CD14-positive monocyte (primary cell): ENCODE measurements around the gene NCOA5. TPM values are rescaled to one million over a fixed set of nuclear protein-coding genes. Genes with fewer than 3 reads are reported as not detected.
A peak's percentile ranks its signal among the peaks of the same experiment; 100 is the strongest.

Source experiments
- DNase-seq, 3 donors: peaks; one replicate each; pipeline ENCODE4 v3.0.0-alpha.2; 2011 to 2022
- H2AFZ ChIP-seq: 2 replicates; pipeline ENCODE4 v1.6.0; 2012; ENCODE audit warnings: mild to moderate bottlenecking, low read depth, low read length, inconsistent platforms; ENCODE audit not compliant: insufficient read depth, poor library complexity, severe bottlenecking
- H3K27ac ChIP-seq, 2 donors: 1 replicate in 1 of 2; 2 replicates in 1 of 2; pipeline ENCODE4 v1.5.1; 2012 to 2013; ENCODE audit warnings: low read length in 2 of 2, control low read depth in 1 of 2, inconsistent platforms in 1 of 2, low read depth in 1 of 2, mild to moderate bottlenecking in 1 of 2
- H3K27me3 ChIP-seq, 2 donors: one replicate each; pipeline versions ENCODE4 v1.6.0 to v1.6.1; 2011 to 2013; ENCODE audit warnings: low read length in 2 of 2; ENCODE audit not compliant: control insufficient read depth in 2 of 2, insufficient read depth in 2 of 2
- H3K36me3 ChIP-seq, 2 donors: replicated peaks in 1 of 2; 1 replicate in 1 of 2; 2 replicates in 1 of 2; pipeline versions ENCODE4 v1.5.1 to v1.6.1; 2012 to 2013; ENCODE audit warnings: low read length in 2 of 2, control low read depth in 1 of 2, inconsistent platforms in 1 of 2, mild to moderate bottlenecking in 1 of 2; ENCODE audit not compliant: insufficient read depth in 2 of 2, control insufficient read depth in 1 of 2
- H3K4me1 ChIP-seq, 2 donors: 1 replicate in 1 of 2; 2 replicates in 1 of 2; pipeline versions ENCODE4 v1.5.1 to v1.6.1; 2012 to 2013; ENCODE audit warnings: low read length in 2 of 2, control low read depth in 1 of 2, inconsistent platforms in 1 of 2, mild to moderate bottlenecking in 1 of 2, moderate library complexity in 1 of 2; ENCODE audit not compliant: insufficient read depth in 2 of 2, control insufficient read depth in 1 of 2
- H3K4me2 ChIP-seq: replicated peaks from 2 replicates; pipeline ENCODE3; 2012; ENCODE audit warnings: low read length, moderate library complexity, mild to moderate bottlenecking; ENCODE audit not compliant: poor library complexity, severe bottlenecking; ENCODE audit errors: extremely low read depth
- H3K4me3 ChIP-seq, 3 experiments: fragments of 200-600 bp in 1 of 3; sonication (generic) in 1 of 3; replicated peaks in 1 of 3; 1 replicate in 2 of 3; 2 replicates in 1 of 3; pipeline ENCODE4 v1.5.1; 2011 to 2013; ENCODE audit warnings: low read length in 3 of 3, mild to moderate bottlenecking in 3 of 3, control low read depth in 2 of 3, low read depth in 2 of 3, inconsistent platforms in 1 of 3, moderate library complexity in 1 of 3
- H3K79me2 ChIP-seq: 2 replicates; pipeline ENCODE4 v1.6.0; 2012; ENCODE audit warnings: mild to moderate bottlenecking, control low read depth, inconsistent platforms, low read length, moderate library complexity; ENCODE audit not compliant: insufficient read depth
- H3K9ac ChIP-seq: 2 replicates; pipeline ENCODE4 v1.6.0; 2017; ENCODE audit warnings: low read length, mild to moderate bottlenecking; ENCODE audit not compliant: insufficient read depth, poor library complexity, severe bottlenecking
- H3K9me3 ChIP-seq, 2 donors: replicated peaks in 1 of 2; 1 replicate in 1 of 2; 2 replicates in 1 of 2; pipeline versions ENCODE4 v1.5.1 to v1.6.1; 2012 to 2013; ENCODE audit warnings: low read length in 2 of 2, control low read depth in 1 of 2; ENCODE audit not compliant: control insufficient read depth in 1 of 2, insufficient read depth in 1 of 2
- H4K20me1 ChIP-seq: 2 replicates; pipeline ENCODE4 v1.6.0; 2012; ENCODE audit warnings: mild to moderate bottlenecking, low read length, control low read depth, moderate library complexity; ENCODE audit not compliant: insufficient read depth
- H3K27ac Mint-ChIP-seq, 7 donors: one replicate each; pipeline ENCODE4 v1.8.0; 2020; ENCODE audit warnings: mild to moderate bottlenecking in 7 of 7, mixed read lengths in 7 of 7, moderate library complexity in 6 of 7, inconsistent platforms in 2 of 7
- H3K27me3 Mint-ChIP-seq, 3 donors: one replicate each; pipeline ENCODE4 v1.8.0; 2021 to 2022; ENCODE audit warnings: low read depth in 3 of 3, mild to moderate bottlenecking in 3 of 3, mixed read lengths in 3 of 3, moderate library complexity in 3 of 3, inconsistent platforms in 1 of 3
- H3K36me3 Mint-ChIP-seq, 2 donors: one replicate each; pipeline ENCODE4 v1.8.0; 2020; ENCODE audit warnings: mixed read lengths in 2 of 2, inconsistent platforms in 1 of 2, mild to moderate bottlenecking in 1 of 2
- H3K4me1 Mint-ChIP-seq: one replicate; pipeline ENCODE4 v1.8.0; 2020; ENCODE audit warnings: mild to moderate bottlenecking, mixed read lengths
- H3K4me3 Mint-ChIP-seq, 2 donors: one replicate each; pipeline ENCODE4 v1.8.0; 2020; ENCODE audit warnings: mild to moderate bottlenecking in 2 of 2, mixed read lengths in 2 of 2, moderate library complexity in 1 of 2
- H3K9me3 Mint-ChIP-seq, 7 donors: one replicate each; pipeline ENCODE4 v1.8.0; 2020 to 2022; ENCODE audit warnings: mixed read lengths in 7 of 7, mild to moderate bottlenecking in 6 of 7, moderate library complexity in 6 of 7, inconsistent platforms in 2 of 7
- CTCF ChIP-seq: fragments of 200-600 bp; IDR thresholded peaks from one replicate; pipeline ENCODE4 v1.8.0; 2022; ENCODE audit warnings: antibody characterized with exemption, mild to moderate bottlenecking
- WGBS: methylation state at CpG from one replicate; pipeline ENCODE4 v1.1.5; 2013; ENCODE audit warnings: missing lambda C conversion rate; ENCODE audit not compliant: insufficient coverage; 5-methylcytosine and 5-hydroxymethylcytosine counted together
- intact Hi-C, 2 donors: fragments of 100-400 bp; cut with micrococcal nuclease; formaldehyde crosslinking; loops; one replicate each; pipeline versions ENCODE4 v1.15.0 to v1.15.1; 2023
- polyA plus RNA-seq, 3 donors: library from polyadenylated mRNA; depleted of rRNA in 1 of 3; unstranded in 2 of 3; stranded (reverse) in 1 of 3; fragments of 300-500 nt in 2 of 3; fragments of >200 nt in 1 of 3; fragmentation: Illumina TruSeq in 2 of 3; gene quantifications; 1 replicate in 2 of 3; 2 replicates in 1 of 3; pipeline ENCODE4 v1.2.3, GENCODE V29; 2012 to 2021

NCOA5 gene
- polyA plus RNA-seq, 3 donors, result 4.5 to 10.2 (median 6.0) TPM

- no peak overlapping the region for H2AFZ ChIP-seq
- Mint-ChIP-seq H3K27me3 (no peaks in the 10 kb centered on the region), H3K36me3 (peaks cover 47 to 52% of the 10 kb centered on the region in 2 donors), H3K4me3 (no peak overlapping the region), H3K27ac (no peak overlapping the region), H3K4me1 (peaks cover 24% of the 10 kb centered on the region), H3K9me3 (no peaks in the 10 kb centered on the region)
- no peak overlapping the region for H3K9ac ChIP-seq
- H3K27me3 ChIP-seq, result no peaks in the 10 kb centered on the region
- no peak overlapping the region for H3K27ac ChIP-seq
- H3K9me3 ChIP-seq, result no peaks in the 10 kb centered on the region
- peaks cover 5 to 15% of the 10 kb centered on the region in 2 donors for H3K4me1 ChIP-seq
- no peak overlapping the region for H3K4me3 ChIP-seq
- peaks cover 100% of the 10 kb centered on the region for H4K20me1 ChIP-seq
- 98% methylated on average over 5 of the region's 7 CpGs for WGBS
- DNase-seq, result no peak
- intact Hi-C loops, result no loop called here
- H3K36me3 ChIP-seq, result peaks cover 48 to 56% of the 10 kb centered on the region in 2 donors
- no peak overlapping the region for H3K4me2 ChIP-seq
- TF ChIP-seq CTCF, result no peak
- H3K79me2 ChIP-seq, result peaks cover 63% of the 10 kb centered on the region
These were observed 10.8 kb downstream of the NCOA5 start for GRCh38 chr20:46078954-46079353.

DNA sequence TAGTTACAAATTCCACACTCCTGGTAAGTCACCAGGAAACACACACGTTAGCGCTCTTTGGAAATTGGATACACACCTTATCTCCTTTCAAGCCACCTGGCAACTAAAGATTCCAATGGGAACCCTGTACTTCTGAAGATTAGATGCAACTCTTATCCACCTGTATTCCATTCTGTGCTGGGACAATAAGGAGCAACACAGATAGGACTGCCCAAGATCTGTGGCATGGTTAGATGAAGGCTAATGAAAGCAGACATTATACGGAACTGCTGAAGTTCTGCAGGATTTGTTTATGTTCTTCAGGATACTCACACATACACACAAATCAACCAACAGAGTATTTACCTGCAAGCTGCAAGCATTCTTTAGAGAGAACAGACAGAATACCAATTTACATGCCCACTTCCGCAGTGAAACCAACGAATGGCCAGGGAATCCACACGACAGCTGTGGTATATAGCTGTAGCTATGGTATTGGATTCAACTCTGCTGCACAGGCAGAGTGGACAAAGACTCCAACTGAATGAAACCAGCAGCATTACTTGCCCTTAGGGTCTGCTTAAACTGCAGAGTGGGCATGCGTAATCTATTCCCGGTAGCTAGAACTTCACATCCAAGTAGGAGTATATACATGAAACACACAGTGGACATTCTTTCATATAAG lies 12.0 kb downstream of the NCOA5 start:
- intact Hi-C loops, result no loop called here
- peaks cover 13% of the 10 kb centered on the region for H3K4me1 Mint-ChIP-seq
- H3K4me3 ChIP-seq, result no peak overlapping the region
- no peak for DNase-seq
- no peaks in the 10 kb centered on the region for H3K27me3 Mint-ChIP-seq
- no peaks in the 10 kb centered on the region for H3K27me3 ChIP-seq
- H3K9ac ChIP-seq, result no peak overlapping the region
- H3K4me1 ChIP-seq, result peaks cover 0 to 11% of the 10 kb centered on the region in 2 donors
- H3K27ac Mint-ChIP-seq, result peak overlapping the region in 1 of 7 donors; percentile 50
- H3K79me2 ChIP-seq, result peaks cover 52% of the 10 kb centered on the region
- no peak overlapping the region for H3K4me3 Mint-ChIP-seq
- H3K4me2 ChIP-seq, result no peak overlapping the region
- peaks cover 48 to 67% of the 10 kb centered on the region in 2 donors for H3K36me3 ChIP-seq
- WGBS, result 97% methylated on average over 5 of the region's 8 CpGs
- H2AFZ ChIP-seq, result no peak overlapping the region
- no peak for TF ChIP-seq CTCF
- peaks cover 50 to 59% of the 10 kb centered on the region in 2 donors for H3K36me3 Mint-ChIP-seq
- H3K9me3 ChIP-seq, result no peaks in the 10 kb centered on the region
- H3K27ac ChIP-seq, result no peak overlapping the region
- H3K9me3 Mint-ChIP-seq, result no peaks in the 10 kb centered on the region
- peaks cover 100% of the 10 kb centered on the region for H4K20me1 ChIP-seq
